ENCODE results near the gene ATF2. TPM values are rescaled to one million over a fixed set of nuclear protein-coding genes. Genes with fewer than 3 reads are reported as not detected.

The ATF2 gene
- total RNA-seq, 4 donors from 2014 or later, result 36.5 to 48.6 (median 43.5) TPM

DNA sequence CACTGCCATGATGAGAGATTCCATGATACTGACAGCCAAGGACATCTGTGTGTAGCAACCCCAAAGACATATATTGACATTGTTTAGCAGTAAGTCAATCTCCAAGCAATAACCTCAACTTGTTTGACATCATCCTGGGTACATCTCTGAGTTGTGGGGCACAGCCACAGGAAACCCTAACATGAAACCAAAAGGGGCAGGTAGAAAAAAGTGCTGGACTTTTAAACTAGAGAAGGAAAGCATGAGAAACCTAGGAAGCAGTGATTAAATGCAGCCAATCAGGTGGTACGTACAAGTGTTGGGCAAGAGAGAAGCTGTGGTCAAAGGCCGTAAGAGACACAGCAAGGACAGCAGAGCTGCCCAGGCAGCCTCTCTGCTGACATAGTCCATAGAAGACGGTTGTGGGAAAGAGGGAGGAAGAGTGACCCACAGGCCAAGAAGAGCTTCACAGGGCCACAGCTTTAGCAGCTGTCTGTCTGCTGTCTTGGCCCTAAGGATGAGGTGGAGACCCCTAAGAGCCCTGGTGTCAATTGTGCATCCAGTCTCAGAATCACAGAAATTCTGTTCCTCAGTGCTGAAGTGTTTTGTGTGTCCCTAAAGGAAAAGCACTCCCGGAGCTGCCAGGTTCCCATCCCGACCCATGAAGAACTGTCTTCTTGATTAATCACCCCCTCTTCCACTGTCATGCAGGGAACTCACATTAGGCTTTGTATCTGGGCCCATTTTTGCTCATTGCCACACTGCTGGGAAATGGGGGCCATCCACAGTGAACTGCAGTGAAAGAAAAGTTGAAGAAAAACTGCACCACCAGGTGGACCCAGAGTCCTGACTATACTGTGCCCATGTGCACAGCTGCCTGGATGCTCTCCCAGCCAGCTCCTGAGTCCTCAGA lies 137.4 kb downstream of the ATF2 start:
- intact Hi-C loops (cut with DNase I), result no loop called here
- 64% methylated on average over 4 of the region's 5 CpGs for WGBS
- H3K27ac ChIP-seq (replicated peaks in 1 of 4), result no peak overlapping the region
- no peaks in the 10 kb centered on the region for H3K27me3 ChIP-seq
- no peak for DNase-seq (ENCODE audit: extremely low spot score)
- no peak overlapping the region for H3K4me3 ChIP-seq
- H3K36me3 ChIP-seq, result no peaks in the 10 kb centered on the region
- peaks cover 0 to 12% (median 2%) of the 10 kb centered on the region in 4 donors for H3K4me1 ChIP-seq
- H3K9me3 ChIP-seq, result no peaks in the 10 kb centered on the region
- TF ChIP-seq POLR2A (IDR thresholded peaks at IDR 0.05; ENCODE audit: low read depth) (no peak), POLR2AphosphoS5 (IDR thresholded peaks at IDR 0.05) (no peak), EP300 (IDR thresholded peaks at IDR 0.05) (no peak)
- TF ChIP-seq, protein P1, sequence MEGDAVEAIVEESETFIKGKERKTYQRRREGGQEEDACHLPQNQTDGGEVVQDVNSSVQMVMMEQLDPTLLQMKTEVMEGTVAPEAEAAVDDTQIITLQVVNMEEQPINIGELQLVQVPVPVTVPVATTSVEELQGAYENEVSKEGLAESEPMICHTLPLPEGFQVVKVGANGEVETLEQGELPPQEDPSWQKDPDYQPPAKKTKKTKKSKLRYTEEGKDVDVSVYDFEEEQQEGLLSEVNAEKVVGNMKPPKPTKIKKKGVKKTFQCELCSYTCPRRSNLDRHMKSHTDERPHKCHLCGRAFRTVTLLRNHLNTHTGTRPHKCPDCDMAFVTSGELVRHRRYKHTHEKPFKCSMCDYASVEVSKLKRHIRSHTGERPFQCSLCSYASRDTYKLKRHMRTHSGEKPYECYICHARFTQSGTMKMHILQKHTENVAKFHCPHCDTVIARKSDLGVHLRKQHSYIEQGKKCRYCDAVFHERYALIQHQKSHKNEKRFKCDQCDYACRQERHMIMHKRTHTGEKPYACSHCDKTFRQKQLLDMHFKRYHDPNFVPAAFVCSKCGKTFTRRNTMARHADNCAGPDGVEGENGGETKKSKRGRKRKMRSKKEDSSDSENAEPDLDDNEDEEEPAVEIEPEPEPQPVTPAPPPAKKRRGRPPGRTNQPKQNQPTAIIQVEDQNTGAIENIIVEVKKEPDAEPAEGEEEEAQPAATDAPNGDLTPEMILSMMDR (IDR thresholded peaks at IDR 0.05), result peak; percentile 31 to 32 (median 31)

DNA sequence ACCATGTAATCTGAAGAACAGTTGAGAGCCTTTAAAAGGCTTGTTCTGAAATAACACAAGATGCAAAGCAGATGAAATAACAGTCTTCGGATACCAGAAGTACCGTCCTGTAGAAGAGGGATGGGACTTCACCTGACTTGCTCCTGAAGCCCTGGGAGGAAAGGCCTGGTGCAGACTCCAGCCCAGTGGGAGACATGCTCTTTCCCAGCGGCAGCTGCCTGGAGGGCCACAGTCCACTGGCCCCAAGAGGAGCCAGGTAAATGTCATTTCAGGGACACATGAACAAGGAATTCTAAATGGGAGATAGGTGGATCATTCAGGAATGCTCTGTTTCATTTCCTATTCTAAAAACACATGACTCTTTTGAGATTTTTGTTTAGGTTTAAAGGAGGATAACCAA lies 140.2 kb downstream of the ATF2 start:
- 81% methylated on average over 3 of the region's 3 CpGs for WGBS
- peak overlapping the region; percentile 36 to 60 (median 52) for H3K27ac ChIP-seq (replicated peaks in 1 of 4)
- no peak for DNase-seq (ENCODE audit: extremely low spot score)
- TF ChIP-seq EP300 (IDR thresholded peaks at IDR 0.05) (no peak), POLR2A (IDR thresholded peaks at IDR 0.05; ENCODE audit: low read depth) (no peak), POLR2AphosphoS5 (IDR thresholded peaks at IDR 0.05) (no peak)
- TF ChIP-seq, protein P1 (IDR thresholded peaks at IDR 0.05), result no peak
- peaks cover 0 to 12% (median 2%) of the 10 kb centered on the region in 4 donors for H3K4me1 ChIP-seq
- no peaks in the 10 kb centered on the region for H3K9me3 ChIP-seq
- intact Hi-C loops (cut with DNase I), result no loop called here
- H3K4me3 ChIP-seq, result no peak overlapping the region
- H3K36me3 ChIP-seq, result no peaks in the 10 kb centered on the region
- no peaks in the 10 kb centered on the region for H3K27me3 ChIP-seq

DNA sequence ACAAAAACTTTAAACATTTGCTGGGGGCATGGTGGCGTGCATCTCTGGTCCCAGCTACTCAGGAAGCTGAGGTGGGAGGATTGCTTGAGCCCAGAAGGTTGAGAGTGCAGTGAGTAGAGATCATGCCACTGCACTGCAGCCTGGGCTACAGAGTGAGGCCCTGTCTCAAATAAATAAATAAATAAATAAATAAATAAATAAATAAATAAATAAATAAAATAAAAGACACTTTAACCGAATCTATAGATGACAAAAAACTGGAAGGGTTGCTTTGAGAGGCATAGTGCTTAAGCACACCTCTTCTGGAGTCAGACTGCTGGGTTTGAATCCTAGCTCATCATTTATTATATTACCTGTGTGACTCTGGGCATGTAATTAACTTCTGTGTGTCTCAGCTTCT lies 141.6 kb downstream of the ATF2 start:
- Histone ChIP-seq H3K27me3 (no peaks in the 10 kb centered on the region), H3K4me3 (no peak overlapping the region), H3K9me3 (no peaks in the 10 kb centered on the region), H3K27ac (replicated peaks in 1 of 4) (no peak overlapping the region), H3K4me1 (peaks cover 0 to 12% (median 2%) of the 10 kb centered on the region in 4 donors), H3K36me3 (no peaks in the 10 kb centered on the region)
- DNase-seq (ENCODE audit: extremely low spot score), result no peak
- intact Hi-C loops (cut with DNase I), result no loop called here
- WGBS, result 98% methylated on average over 2 of the region's 2 CpGs
- TF ChIP-seq, protein P1 (IDR thresholded peaks at IDR 0.05), result no peak
- TF ChIP-seq EP300 (IDR thresholded peaks at IDR 0.05) (no peak), POLR2A (IDR thresholded peaks at IDR 0.05; ENCODE audit: low read depth) (no peak), POLR2AphosphoS5 (IDR thresholded peaks at IDR 0.05) (no peak)

DNA sequence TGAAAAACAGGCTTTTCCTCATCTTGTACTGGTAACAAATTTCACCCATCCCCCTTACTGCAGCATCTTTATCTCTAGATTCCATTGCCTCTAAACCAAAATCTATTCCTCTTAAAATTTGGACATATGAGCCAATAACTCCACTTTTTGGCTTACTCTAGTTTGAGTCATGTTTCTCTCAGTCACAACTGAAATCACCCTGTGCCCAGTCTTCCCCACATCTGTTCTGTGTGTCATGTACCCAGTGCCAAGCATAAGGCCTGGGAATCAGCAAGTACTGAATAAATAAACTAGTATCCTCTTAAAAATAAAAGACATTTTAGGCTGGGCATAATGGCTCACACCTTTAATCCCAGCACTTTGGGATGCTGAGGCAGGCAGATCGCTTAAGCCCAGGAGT lies 142.1 kb downstream of the ATF2 start:
- Histone ChIP-seq H3K4me1 (peaks cover 0 to 12% (median 2%) of the 10 kb centered on the region in 4 donors), H3K36me3 (no peaks in the 10 kb centered on the region), H3K4me3 (no peak overlapping the region), H3K27ac (replicated peaks in 1 of 4) (no peak overlapping the region), H3K27me3 (no peaks in the 10 kb centered on the region), H3K9me3 (no peaks in the 10 kb centered on the region)
- intact Hi-C loops (cut with DNase I), result no loop called here
- 94% methylated on average over 1 of the region's 1 CpG for WGBS
- DNase-seq (ENCODE audit: extremely low spot score), result no peak
- TF ChIP-seq POLR2A (IDR thresholded peaks at IDR 0.05; ENCODE audit: low read depth) (no peak), POLR2AphosphoS5 (IDR thresholded peaks at IDR 0.05) (no peak), EP300 (IDR thresholded peaks at IDR 0.05) (no peak)
- TF ChIP-seq, protein P1 (IDR thresholded peaks at IDR 0.05), result no peak
